Measurements from ENCODE around the gene TXNL4B. TPM values are rescaled to one million over a fixed set of nuclear protein-coding genes. Genes with fewer than 3 reads are reported as not detected.

TXNL4B gene
- total and polyA plus RNA-seq, 10 of the 15 experiments (the other 5 are each of a cell fraction or from before 2014, with no cell fraction given): 11.1 to 24.0 (median 15.9) TPM

DNA sequence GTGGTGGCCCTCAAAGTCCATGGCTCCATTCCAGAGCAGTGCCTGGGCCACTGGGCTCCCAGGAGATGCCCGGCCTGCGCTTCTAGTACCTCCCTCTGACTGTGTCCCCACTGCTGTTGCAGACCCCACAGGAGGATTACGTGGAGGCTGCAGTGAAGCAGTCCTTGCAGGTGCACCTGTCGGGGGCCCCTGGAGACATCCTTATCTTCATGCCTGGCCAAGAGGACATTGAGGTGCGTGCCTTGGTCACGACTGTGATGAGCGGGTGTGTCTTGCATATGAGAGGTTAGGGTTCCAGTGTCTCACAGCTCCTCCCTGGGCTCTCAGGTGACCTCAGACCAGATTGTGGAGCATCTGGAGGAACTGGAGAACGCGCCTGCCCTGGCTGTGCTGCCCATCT, 11.5 kb upstream of the TXNL4B start (continued):
- TF ChIP-seq, protein P1, sequence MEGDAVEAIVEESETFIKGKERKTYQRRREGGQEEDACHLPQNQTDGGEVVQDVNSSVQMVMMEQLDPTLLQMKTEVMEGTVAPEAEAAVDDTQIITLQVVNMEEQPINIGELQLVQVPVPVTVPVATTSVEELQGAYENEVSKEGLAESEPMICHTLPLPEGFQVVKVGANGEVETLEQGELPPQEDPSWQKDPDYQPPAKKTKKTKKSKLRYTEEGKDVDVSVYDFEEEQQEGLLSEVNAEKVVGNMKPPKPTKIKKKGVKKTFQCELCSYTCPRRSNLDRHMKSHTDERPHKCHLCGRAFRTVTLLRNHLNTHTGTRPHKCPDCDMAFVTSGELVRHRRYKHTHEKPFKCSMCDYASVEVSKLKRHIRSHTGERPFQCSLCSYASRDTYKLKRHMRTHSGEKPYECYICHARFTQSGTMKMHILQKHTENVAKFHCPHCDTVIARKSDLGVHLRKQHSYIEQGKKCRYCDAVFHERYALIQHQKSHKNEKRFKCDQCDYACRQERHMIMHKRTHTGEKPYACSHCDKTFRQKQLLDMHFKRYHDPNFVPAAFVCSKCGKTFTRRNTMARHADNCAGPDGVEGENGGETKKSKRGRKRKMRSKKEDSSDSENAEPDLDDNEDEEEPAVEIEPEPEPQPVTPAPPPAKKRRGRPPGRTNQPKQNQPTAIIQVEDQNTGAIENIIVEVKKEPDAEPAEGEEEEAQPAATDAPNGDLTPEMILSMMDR (IDR thresholded peaks at IDR 0.05 in 2 of 3, conservative IDR thresholded peaks at IDR 0.05 in 1 of 3; ENCODE audit: control insufficient read depth in 2 of 3, extremely low read depth in 1 of 3, insufficient read depth in 1 of 3, low read depth in 3 of 3, low read length in 3 of 3): no peak
- TF ChIP-seq ZNF592 (IDR thresholded peaks at IDR 0.05): no peak
- TF ChIP-seq, protein P2, sequence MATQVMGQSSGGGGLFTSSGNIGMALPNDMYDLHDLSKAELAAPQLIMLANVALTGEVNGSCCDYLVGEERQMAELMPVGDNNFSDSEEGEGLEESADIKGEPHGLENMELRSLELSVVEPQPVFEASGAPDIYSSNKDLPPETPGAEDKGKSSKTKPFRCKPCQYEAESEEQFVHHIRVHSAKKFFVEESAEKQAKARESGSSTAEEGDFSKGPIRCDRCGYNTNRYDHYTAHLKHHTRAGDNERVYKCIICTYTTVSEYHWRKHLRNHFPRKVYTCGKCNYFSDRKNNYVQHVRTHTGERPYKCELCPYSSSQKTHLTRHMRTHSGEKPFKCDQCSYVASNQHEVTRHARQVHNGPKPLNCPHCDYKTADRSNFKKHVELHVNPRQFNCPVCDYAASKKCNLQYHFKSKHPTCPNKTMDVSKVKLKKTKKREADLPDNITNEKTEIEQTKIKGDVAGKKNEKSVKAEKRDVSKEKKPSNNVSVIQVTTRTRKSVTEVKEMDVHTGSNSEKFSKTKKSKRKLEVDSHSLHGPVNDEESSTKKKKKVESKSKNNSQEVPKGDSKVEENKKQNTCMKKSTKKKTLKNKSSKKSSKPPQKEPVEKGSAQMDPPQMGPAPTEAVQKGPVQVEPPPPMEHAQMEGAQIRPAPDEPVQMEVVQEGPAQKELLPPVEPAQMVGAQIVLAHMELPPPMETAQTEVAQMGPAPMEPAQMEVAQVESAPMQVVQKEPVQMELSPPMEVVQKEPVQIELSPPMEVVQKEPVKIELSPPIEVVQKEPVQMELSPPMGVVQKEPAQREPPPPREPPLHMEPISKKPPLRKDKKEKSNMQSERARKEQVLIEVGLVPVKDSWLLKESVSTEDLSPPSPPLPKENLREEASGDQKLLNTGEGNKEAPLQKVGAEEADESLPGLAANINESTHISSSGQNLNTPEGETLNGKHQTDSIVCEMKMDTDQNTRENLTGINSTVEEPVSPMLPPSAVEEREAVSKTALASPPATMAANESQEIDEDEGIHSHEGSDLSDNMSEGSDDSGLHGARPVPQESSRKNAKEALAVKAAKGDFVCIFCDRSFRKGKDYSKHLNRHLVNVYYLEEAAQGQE (IDR thresholded peaks at IDR 0.05; ENCODE audit: low read depth, low read length): no peak
- TF ChIP-seq YBX1 (IDR thresholded peaks at IDR 0.05): no peak
- no peak for TF ChIP-seq SIX5 (IDR thresholded peaks at IDR 0.05; ENCODE audit: low read depth, low read length, severe bottlenecking)
